WTC11 (cell line): Measurements from ENCODE around the gene PIAS2.

Experiments used
- CREB1 ChIP-seq: sonication (generic); formaldehyde crosslinking; IDR thresholded peaks from 2 replicates; pipeline ENCODE4 v1.8.0; 2023; ENCODE audit warnings: mild to moderate bottlenecking, missing genetic modification reagents
- CTCF ChIP-seq: fragments of 200-600 bp; IDR thresholded peaks from 2 replicates; pipeline ENCODE4 v1.8.0; 2022; ENCODE audit warnings: antibody characterized with exemption
- ERG ChIP-seq: fragments of 250-450 bp; sonication (Bioruptor Pico); IDR thresholded peaks from 2 replicates; pipeline ENCODE4 v1.8.0; 2021; ENCODE audit warnings: mild to moderate bottlenecking
- ETV6 ChIP-seq: sonication (generic); formaldehyde crosslinking; IDR thresholded peaks from 2 replicates; pipeline ENCODE4 v1.8.1; 2022; ENCODE audit warnings: mild to moderate bottlenecking, missing genetic modification reagents
- GRHL2 ChIP-seq: fragments of 250-450 bp; sonication (Bioruptor Pico); IDR thresholded peaks from 2 replicates; pipeline ENCODE4 v1.8.0; 2022; ENCODE audit warnings: mild to moderate bottlenecking, moderate library complexity; ENCODE audit not compliant: insufficient replicate concordance, severe bottlenecking
- JUN ChIP-seq: sonication (generic); formaldehyde crosslinking; IDR thresholded peaks from 2 replicates; pipeline ENCODE4 v1.8.0; 2023; ENCODE audit warnings: mild to moderate bottlenecking, missing genetic modification reagents
- NFYB ChIP-seq: sonication (generic); formaldehyde crosslinking; conservative IDR thresholded peaks from 2 replicates; pipeline ENCODE4 v1.8.0; 2022; ENCODE audit warnings: low read depth, missing genetic modification reagents
- NR1H2 ChIP-seq: sonication (generic); formaldehyde crosslinking; IDR thresholded peaks from 2 replicates; pipeline ENCODE4 v1.9.0; 2021; ENCODE audit warnings: mild to moderate bottlenecking, moderate library complexity, missing genetic modification reagents
- TEAD4 ChIP-seq: sonication (generic); formaldehyde crosslinking; IDR thresholded peaks from 2 replicates; pipeline ENCODE4 v1.8.0; 2022; ENCODE audit warnings: mild to moderate bottlenecking, missing genetic modification reagents
- USF1 ChIP-seq: sonication (generic); formaldehyde crosslinking; IDR thresholded peaks from 2 replicates; pipeline ENCODE4 v1.8.0; 2022; ENCODE audit warnings: mild to moderate bottlenecking, missing genetic modification reagents
- ZNF121 ChIP-seq: sonication (generic); formaldehyde crosslinking; IDR thresholded peaks from 2 replicates; pipeline ENCODE4 v1.8.0; 2023; ENCODE audit warnings: missing genetic modification reagents
- TF ChIP-seq, protein P1 (sequence below): sonication (generic); formaldehyde crosslinking; IDR thresholded peaks from 2 replicates; pipeline ENCODE4 v1.8.1; 2023; ENCODE audit warnings: mild to moderate bottlenecking, missing genetic modification reagents, moderate library complexity
- TF ChIP-seq, protein P2 (sequence below): sonication (generic); formaldehyde crosslinking; IDR thresholded peaks from 2 replicates; pipeline ENCODE4 v1.8.0; 2022; ENCODE audit warnings: mild to moderate bottlenecking, missing genetic modification reagents

DNA sequence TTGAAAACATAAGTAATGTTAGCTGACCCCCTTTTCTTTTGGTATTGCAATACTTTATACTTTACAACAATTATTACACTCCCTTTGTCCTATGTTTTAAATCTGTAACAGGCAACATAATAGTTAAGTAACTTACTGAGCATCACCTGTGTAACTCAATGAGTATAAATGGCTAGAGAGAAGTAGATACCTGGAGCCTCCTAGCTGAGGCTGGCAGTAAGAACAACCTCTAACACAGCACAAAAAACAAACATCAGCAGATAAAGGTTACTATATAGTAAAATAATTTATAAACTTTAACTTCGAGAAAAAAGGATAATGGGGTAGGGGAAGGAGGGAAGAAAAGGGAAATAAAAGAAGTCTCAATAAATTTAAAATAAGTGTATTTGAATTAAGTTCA lies 87.4 kb downstream of the PIAS2 start:
- TF ChIP-seq CTCF = no peak
- TF ChIP-seq NFYB (CRISPR knock-in tag) = no peak
- TF ChIP-seq, protein P1, sequence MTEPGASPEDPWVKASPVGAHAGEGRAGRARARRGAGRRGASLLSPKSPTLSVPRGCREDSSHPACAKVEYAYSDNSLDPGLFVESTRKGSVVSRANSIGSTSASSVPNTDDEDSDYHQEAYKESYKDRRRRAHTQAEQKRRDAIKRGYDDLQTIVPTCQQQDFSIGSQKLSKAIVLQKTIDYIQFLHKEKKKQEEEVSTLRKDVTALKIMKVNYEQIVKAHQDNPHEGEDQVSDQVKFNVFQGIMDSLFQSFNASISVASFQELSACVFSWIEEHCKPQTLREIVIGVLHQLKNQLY = no peak
- TF ChIP-seq ERG = no peak
- TF ChIP-seq, protein P2, sequence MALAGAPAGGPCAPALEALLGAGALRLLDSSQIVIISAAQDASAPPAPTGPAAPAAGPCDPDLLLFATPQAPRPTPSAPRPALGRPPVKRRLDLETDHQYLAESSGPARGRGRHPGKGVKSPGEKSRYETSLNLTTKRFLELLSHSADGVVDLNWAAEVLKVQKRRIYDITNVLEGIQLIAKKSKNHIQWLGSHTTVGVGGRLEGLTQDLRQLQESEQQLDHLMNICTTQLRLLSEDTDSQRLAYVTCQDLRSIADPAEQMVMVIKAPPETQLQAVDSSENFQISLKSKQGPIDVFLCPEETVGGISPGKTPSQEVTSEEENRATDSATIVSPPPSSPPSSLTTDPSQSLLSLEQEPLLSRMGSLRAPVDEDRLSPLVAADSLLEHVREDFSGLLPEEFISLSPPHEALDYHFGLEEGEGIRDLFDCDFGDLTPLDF (CRISPR knock-in tag) = no peak
- no peak for TF ChIP-seq ZNF121 (CRISPR knock-in tag)
- TF ChIP-seq NR1H2 (CRISPR knock-in tag) = no peak
- no peak for TF ChIP-seq GRHL2 (CRISPR knock-in tag)
- no peak for TF ChIP-seq JUN (CRISPR knock-in tag)
- TF ChIP-seq ETV6 (CRISPR knock-in tag) = no peak
- TF ChIP-seq CREB1 (CRISPR knock-in tag) = no peak
- no peak for TF ChIP-seq USF1 (CRISPR knock-in tag)
- TF ChIP-seq TEAD4 (CRISPR knock-in tag) = no peak
